ENCODE data around the gene ACE.

Gene ACE

GRCh38 chr17:63476854-63477479, at the start of gene ACE:
ACE (plus strand) TSS chr17:63477061; CDS start chr17:63477095, 34 bp downstream.
- TF ChIP-seq CTCF (conservative IDR thresholded peaks at IDR 0.05; ENCODE audit: low read depth, low read length), result no peak
- peak within 1 kb of the TSS; percentile 40 for H3K4me3 ChIP-seq (ENCODE audit: low read length)
- DNase-seq (ENCODE audit: low read depth), result no peak

- no peak overlapping the region for H3K4me3 ChIP-seq (ENCODE audit: low read length)
- TF ChIP-seq CTCF (conservative IDR thresholded peaks at IDR 0.05; ENCODE audit: low read depth, low read length), result no peak
- no peak for DNase-seq (ENCODE audit: low read depth)
Observed at GRCh38 chr17:63429766-63430165, 47.1 kb upstream of the ACE start.

- H3K4me3 ChIP-seq (ENCODE audit: low read length), result no peak overlapping the region
- no peak for TF ChIP-seq CTCF (conservative IDR thresholded peaks at IDR 0.05; ENCODE audit: low read depth, low read length)
- no peak for DNase-seq (ENCODE audit: low read depth)
Observed at GRCh38 chr17:63430223-63430622, 46.6 kb upstream of the ACE start.

GRCh38 chr17:63431618-63431938, 45.3 kb upstream of the ACE start:
- no peak for TF ChIP-seq CTCF (conservative IDR thresholded peaks at IDR 0.05; ENCODE audit: low read depth, low read length)
- H3K4me3 ChIP-seq (ENCODE audit: low read length), result no peak overlapping the region
- DNase-seq (ENCODE audit: low read depth), result no peak

GRCh38 chr17:63431939-63432804, 44.7 kb upstream of the ACE start:
- H3K4me3 ChIP-seq (ENCODE audit: low read length), result no peak overlapping the region
- DNase-seq (ENCODE audit: low read depth), result no peak
- no peak for TF ChIP-seq CTCF (conservative IDR thresholded peaks at IDR 0.05; ENCODE audit: low read depth, low read length)

- DNase-seq (ENCODE audit: low read depth), result no peak
- no peak overlapping the region for H3K4me3 ChIP-seq (ENCODE audit: low read length)
Observed at GRCh38 chr17:63433746-63434591, 42.9 kb upstream of the ACE start.

More at GRCh38 chr17:63433746-63434591, 42.9 kb upstream of the ACE start:
- TF ChIP-seq CTCF (conservative IDR thresholded peaks at IDR 0.05; ENCODE audit: low read depth, low read length), result no peak

Measured in retinal pigment epithelial cell (primary cell).